MM.1S (cell line): ENCODE results near the gene NUAK1.

Experiments
- DNase-seq: peaks from one replicate; pipeline ENCODE4 v3.0.0-alpha.2; 2015
- H2AFZ ChIP-seq: fragments of 300-600 bp; sonication (generic); 2 replicates; pipeline ENCODE4 v1.6.0; 2016; ENCODE audit warnings: antibody characterized with exemption, low read length
- H3F3A ChIP-seq: fragments of 300-600 bp; sonication (generic); 2 replicates; pipeline ENCODE4 v1.6.1; 2016; ENCODE audit warnings: mild to moderate bottlenecking, antibody characterized with exemption, low read length, moderate library complexity, mixed read lengths; ENCODE audit not compliant: insufficient read depth
- H3K27ac ChIP-seq: fragments of 300-600 bp; sonication (generic); 2 replicates; pipeline ENCODE4 v1.5.1; 2016; ENCODE audit warnings: mild to moderate bottlenecking, low read length
- H3K27me3 ChIP-seq: fragments of 300-600 bp; sonication (generic); replicated peaks from 2 replicates; pipeline ENCODE4 v1.6.0; 2016; ENCODE audit warnings: low read length; ENCODE audit not compliant: insufficient read depth
- H3K36me3 ChIP-seq: fragments of 300-600 bp; sonication (generic); replicated peaks from 2 replicates; pipeline ENCODE4 v1.6.1; 2016; ENCODE audit warnings: mild to moderate bottlenecking, low read length, mixed read lengths; ENCODE audit not compliant: insufficient read depth
- H3K4me1 ChIP-seq: fragments of 300-600 bp; sonication (generic); 2 replicates; pipeline ENCODE4 v1.6.1; 2016; ENCODE audit warnings: low read length, mixed read lengths
- H3K4me2 ChIP-seq: fragments of 300-600 bp; sonication (generic); 2 replicates; pipeline ENCODE4 v1.6.0; 2016; ENCODE audit warnings: low read depth, low read length
- H3K4me3 ChIP-seq: fragments of 300-600 bp; sonication (generic); 2 replicates; pipeline ENCODE4 v1.5.1; 2016; ENCODE audit warnings: low read length, mixed read lengths
- H3K79me2 ChIP-seq: fragments of 300-600 bp; sonication (generic); 2 replicates; pipeline ENCODE4 v1.6.1; 2016; ENCODE audit warnings: mixed run types, low read length, mixed read lengths
- H3K9ac ChIP-seq: fragments of 300-600 bp; sonication (generic); 2 replicates; pipeline ENCODE4 v1.6.1; 2016; ENCODE audit warnings: low read length, mixed read lengths
- H3K9me2 ChIP-seq: fragments of 300-600 bp; sonication (generic); replicated peaks from 2 replicates; pipeline ENCODE4 v1.6.1; 2016; ENCODE audit warnings: mild to moderate bottlenecking, low read length, mixed read lengths; ENCODE audit not compliant: insufficient read depth
- H3K9me3 ChIP-seq: fragments of 300-600 bp; sonication (generic); replicated peaks from 2 replicates; pipeline ENCODE4 v1.6.1; 2016; ENCODE audit warnings: mild to moderate bottlenecking, low read length, mixed read lengths; ENCODE audit not compliant: insufficient read depth
- H4K20me1 ChIP-seq: fragments of 300-600 bp; sonication (generic); 2 replicates; pipeline ENCODE4 v1.6.1; 2016; ENCODE audit warnings: mild to moderate bottlenecking, low read length, moderate library complexity, mixed read lengths; ENCODE audit not compliant: insufficient read depth
- EZH2 ChIP-seq: fragments of 300-600 bp; sonication (generic); optimal IDR thresholded peaks from 2 replicates; pipeline ENCODE3; 2017; ENCODE audit warnings: low read depth, mild to moderate bottlenecking, antibody characterized with exemption, low read length, mixed read lengths
- EZH2phosphoT487 ChIP-seq: fragments of 300-600 bp; sonication (generic); IDR thresholded peaks from 2 replicates; pipeline ENCODE4 v1.6.1; 2018; ENCODE audit warnings: antibody characterized with exemption, low read length
- TF ChIP-seq, protein P1 (sequence below): fragments of 300-600 bp; sonication (generic); IDR thresholded peaks from 2 replicates; pipeline ENCODE4 v1.5.1; 2016; ENCODE audit warnings: antibody characterized with exemption, low read length, mixed read lengths

Gene NUAK1

GRCh38 chr12:106034316-106034715 is 104.4 kb downstream of the NUAK1 start:
- H3K9me2 ChIP-seq, result no peaks in the 10 kb centered on the region
- peaks cover 3% of the 10 kb centered on the region; the same call in 1 of the 2 replicates for H3F3A ChIP-seq
- no peak for DNase-seq
- H3K4me1 ChIP-seq, result peaks cover 13% of the 10 kb centered on the region
- no peaks in the 10 kb centered on the region for H3K9me3 ChIP-seq
- no peak overlapping the region for H3K27ac ChIP-seq
- no peak overlapping the region for H3K4me2 ChIP-seq
- no peaks in the 10 kb centered on the region for H4K20me1 ChIP-seq
- H2AFZ ChIP-seq, result no peak overlapping the region
- no peak overlapping the region for H3K4me3 ChIP-seq
- H3K36me3 ChIP-seq, result no peaks in the 10 kb centered on the region
- H3K79me2 ChIP-seq, result no peaks in the 10 kb centered on the region
- no peaks in the 10 kb centered on the region for H3K27me3 ChIP-seq
- H3K9ac ChIP-seq, result no peak overlapping the region
- TF ChIP-seq EZH2, result no peak
- no peak for TF ChIP-seq EZH2phosphoT487
- TF ChIP-seq, protein P1, sequence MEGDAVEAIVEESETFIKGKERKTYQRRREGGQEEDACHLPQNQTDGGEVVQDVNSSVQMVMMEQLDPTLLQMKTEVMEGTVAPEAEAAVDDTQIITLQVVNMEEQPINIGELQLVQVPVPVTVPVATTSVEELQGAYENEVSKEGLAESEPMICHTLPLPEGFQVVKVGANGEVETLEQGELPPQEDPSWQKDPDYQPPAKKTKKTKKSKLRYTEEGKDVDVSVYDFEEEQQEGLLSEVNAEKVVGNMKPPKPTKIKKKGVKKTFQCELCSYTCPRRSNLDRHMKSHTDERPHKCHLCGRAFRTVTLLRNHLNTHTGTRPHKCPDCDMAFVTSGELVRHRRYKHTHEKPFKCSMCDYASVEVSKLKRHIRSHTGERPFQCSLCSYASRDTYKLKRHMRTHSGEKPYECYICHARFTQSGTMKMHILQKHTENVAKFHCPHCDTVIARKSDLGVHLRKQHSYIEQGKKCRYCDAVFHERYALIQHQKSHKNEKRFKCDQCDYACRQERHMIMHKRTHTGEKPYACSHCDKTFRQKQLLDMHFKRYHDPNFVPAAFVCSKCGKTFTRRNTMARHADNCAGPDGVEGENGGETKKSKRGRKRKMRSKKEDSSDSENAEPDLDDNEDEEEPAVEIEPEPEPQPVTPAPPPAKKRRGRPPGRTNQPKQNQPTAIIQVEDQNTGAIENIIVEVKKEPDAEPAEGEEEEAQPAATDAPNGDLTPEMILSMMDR, result no peak

- Histone ChIP-seq H3K4me3 (no peak overlapping the region), H3K9me3 (no peaks in the 10 kb centered on the region), H3K9me2 (no peaks in the 10 kb centered on the region), H3K79me2 (no peaks in the 10 kb centered on the region), H3K27ac (no peak overlapping the region), H3K4me1 (peaks cover 16% of the 10 kb centered on the region), H3K4me2 (no peak overlapping the region), H2AFZ (no peak overlapping the region), H3K36me3 (no peaks in the 10 kb centered on the region), H3K9ac (no peak overlapping the region), H3F3A (peaks cover 3% of the 10 kb centered on the region; the same call in 1 of the 2 replicates), H4K20me1 (no peaks in the 10 kb centered on the region), H3K27me3 (no peaks in the 10 kb centered on the region)
- no peak for TF ChIP-seq EZH2
- no peak for TF ChIP-seq EZH2phosphoT487
- no peak for DNase-seq
Measured at GRCh38 chr12:106033161-106033675, 105.5 kb downstream of the NUAK1 start.

- H3K36me3 ChIP-seq, result no peaks in the 10 kb centered on the region
- no peaks in the 10 kb centered on the region for H3K79me2 ChIP-seq
- no peaks in the 10 kb centered on the region for H3K9me3 ChIP-seq
- H3K4me2 ChIP-seq, result no peak overlapping the region
- peaks cover 3% of the 10 kb centered on the region; the same call in 1 of the 2 replicates for H3F3A ChIP-seq
- H3K9me2 ChIP-seq, result no peaks in the 10 kb centered on the region
- H3K27ac ChIP-seq, result no peak overlapping the region
- no peak overlapping the region for H3K9ac ChIP-seq
- no peak overlapping the region for H2AFZ ChIP-seq
- H3K27me3 ChIP-seq, result no peaks in the 10 kb centered on the region
- DNase-seq, result no peak
- H3K4me1 ChIP-seq, result peaks cover 16% of the 10 kb centered on the region
- no peak overlapping the region for H3K4me3 ChIP-seq
- no peaks in the 10 kb centered on the region for H4K20me1 ChIP-seq
- TF ChIP-seq EZH2phosphoT487, result no peak
- TF ChIP-seq, protein P1, result no peak
- TF ChIP-seq EZH2, result no peak
Measured at GRCh38 chr12:106032623-106032925, 106.2 kb downstream of the NUAK1 start.

DNA sequence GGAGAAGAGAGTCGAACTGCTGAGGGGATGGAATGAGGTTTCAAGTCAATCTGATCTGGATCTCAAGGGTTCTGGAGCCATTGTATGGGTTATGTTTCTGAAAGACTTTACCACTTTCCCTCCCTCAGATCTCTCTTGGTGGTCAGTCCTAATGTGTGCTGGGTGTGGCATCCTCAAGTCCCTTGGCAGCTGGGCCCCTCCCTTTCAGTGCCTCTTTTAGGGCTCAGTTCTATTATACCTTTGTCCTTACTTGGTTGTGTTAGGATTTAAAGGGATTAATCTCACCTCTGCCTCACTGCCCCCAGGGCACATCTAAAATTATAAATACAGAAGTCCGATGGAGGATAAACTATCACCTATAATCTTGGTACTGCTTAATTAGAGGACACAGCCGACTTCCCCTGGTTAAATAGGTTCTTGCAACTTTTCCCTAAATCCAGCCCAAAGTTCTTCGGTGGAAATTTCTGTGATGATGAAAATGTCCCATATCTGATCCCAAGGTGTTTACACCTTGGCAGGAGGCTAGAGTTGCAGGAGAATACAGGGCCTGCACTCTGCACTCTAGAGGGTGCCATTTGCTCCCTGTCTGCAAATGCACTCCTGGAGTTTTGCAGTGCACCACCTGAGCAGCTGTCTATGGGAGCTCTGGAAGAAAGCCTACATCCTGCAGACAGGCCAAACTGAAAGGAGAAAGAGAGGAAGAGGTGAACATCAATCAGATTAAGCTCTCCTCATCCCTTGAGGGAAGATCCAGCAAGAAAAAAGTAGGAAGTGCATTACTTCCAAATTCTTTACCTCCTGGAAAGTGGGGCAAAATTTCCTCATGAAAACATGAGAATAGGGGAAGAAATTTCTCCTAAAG is 106.8 kb downstream of the NUAK1 start:
- Histone ChIP-seq H3K9ac (no peak overlapping the region), H3K4me1 (peaks cover 16% of the 10 kb centered on the region), H3K9me2 (no peaks in the 10 kb centered on the region), H3K79me2 (no peaks in the 10 kb centered on the region), H3K4me3 (no peak overlapping the region), H3K9me3 (no peaks in the 10 kb centered on the region), H3F3A (peaks cover 3% of the 10 kb centered on the region; the same call in 1 of the 2 replicates), H3K4me2 (no peak overlapping the region), H4K20me1 (no peaks in the 10 kb centered on the region), H3K27me3 (no peaks in the 10 kb centered on the region), H2AFZ (no peak overlapping the region), H3K27ac (no peak overlapping the region), H3K36me3 (no peaks in the 10 kb centered on the region)
- DNase-seq, result no peak
- no peak for TF ChIP-seq EZH2
- TF ChIP-seq EZH2phosphoT487, result no peak
- TF ChIP-seq, protein P1, result no peak
